Stimulated activated CD4-positive, alpha-beta T cell treated with anti-CD3 and anti-CD28 coated beads, Interleukin-15, amount 100 ng/mL, for 24 hours (primary cell): ENCODE results near the gene NUBP2.

Experiments
- DNase-seq: peaks from one replicate; pipeline ENCODE4 v3.0.0-alpha.2; 2020

NUBP2 gene

DNA sequence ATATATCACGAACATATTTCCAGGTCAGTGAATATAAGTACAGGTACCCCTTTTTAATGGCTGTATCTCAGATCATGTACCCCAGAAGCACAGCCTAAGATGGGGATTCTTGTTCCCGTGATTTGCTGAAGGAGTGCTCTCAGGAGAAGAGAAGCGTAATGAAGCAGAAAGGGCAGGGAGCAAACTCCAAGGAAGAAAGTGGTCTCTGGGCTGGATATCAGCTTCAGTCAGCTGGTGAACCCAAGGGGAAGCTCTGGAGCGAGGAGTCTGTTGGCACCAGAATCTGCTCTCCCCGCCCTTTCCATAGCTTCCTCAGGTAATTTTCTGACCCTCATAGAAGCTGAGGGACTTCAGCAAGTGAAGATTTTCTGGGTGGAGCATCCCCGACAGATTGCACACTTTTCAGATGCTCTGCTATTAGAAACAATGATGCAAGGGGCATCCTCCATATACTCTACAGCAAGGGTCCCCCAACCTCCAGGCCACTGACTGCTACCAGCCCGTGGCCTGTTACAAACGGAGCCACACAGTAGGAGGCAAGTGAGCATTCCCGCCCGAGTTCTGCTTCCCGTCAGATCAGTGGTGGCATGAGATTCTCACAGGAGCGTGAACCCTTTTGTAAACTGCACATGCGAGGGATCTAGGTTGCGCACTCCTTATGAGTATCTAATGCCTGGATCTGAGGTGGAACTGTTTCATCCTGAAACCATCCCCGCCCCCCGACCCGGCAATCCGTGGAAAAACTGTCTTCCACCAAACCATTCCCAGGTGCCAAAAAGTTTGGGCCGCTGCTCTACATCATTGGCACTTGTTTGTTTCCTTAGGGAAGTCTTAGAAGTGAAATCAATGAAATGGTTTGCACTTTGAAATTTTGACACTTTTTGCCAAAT, 48.7 kb downstream of the NUBP2 start:
- no peak for DNase-seq

DNA sequence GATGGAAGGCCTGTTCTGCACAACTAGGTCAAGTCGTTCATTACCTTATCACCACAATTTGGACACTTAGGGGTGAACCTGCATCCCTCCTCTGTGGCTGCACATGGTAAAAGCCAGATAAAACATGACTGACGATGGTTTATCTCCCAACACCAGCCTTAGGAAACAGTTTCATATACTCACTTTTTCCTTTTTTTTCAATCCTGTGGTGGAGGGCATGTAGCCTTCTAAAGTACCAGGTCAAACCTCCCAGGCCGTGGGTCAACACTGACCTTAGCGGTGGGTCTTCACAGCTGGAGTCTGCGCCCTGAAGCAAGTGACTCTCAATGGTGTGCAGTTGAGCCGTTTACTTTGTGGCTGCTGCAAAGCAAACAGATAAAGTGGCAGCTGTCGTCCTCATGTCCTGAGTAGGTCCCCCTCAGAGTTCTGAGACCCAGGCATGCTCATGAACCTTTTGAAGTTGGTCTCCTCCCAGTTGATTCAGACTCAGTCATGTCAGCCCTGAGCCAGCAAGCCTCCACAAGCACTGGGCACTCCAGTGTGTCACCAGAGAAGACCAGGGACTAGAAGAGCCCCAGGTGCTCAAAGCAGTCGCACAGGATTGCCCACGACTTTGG, 50.2 kb downstream of the NUBP2 start:
- no peak for DNase-seq

DNA sequence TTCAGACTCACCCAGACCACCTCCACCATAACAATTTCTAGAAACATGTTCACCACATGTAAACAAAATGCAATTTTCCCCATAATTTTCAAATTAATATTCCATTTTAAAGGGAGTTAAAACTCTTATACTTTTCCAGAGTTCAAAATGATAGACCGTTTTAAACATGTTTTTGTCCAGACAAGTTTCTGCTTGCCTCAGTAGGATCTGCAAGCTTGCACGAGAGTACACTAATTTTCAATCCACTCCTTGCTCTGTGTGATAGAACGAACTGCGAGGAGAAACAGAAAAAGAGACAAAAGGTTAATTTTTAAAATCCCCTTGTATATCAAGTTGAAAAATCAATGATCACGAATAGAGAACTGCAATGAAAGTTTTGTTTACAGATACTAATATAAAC, 51.3 kb downstream of the NUBP2 start:
- DNase-seq = no peak
